Measurements from ENCODE around the gene INTS1. TPM values are rescaled to one million over a fixed set of nuclear protein-coding genes. Genes with fewer than 3 reads are reported as not detected.
A peak's percentile ranks its signal among the peaks of the same experiment; 100 is the strongest.

Gene INTS1
- total RNA-seq, 2 donors from 2014 or later = 84.6 to 85.0 TPM

DNA sequence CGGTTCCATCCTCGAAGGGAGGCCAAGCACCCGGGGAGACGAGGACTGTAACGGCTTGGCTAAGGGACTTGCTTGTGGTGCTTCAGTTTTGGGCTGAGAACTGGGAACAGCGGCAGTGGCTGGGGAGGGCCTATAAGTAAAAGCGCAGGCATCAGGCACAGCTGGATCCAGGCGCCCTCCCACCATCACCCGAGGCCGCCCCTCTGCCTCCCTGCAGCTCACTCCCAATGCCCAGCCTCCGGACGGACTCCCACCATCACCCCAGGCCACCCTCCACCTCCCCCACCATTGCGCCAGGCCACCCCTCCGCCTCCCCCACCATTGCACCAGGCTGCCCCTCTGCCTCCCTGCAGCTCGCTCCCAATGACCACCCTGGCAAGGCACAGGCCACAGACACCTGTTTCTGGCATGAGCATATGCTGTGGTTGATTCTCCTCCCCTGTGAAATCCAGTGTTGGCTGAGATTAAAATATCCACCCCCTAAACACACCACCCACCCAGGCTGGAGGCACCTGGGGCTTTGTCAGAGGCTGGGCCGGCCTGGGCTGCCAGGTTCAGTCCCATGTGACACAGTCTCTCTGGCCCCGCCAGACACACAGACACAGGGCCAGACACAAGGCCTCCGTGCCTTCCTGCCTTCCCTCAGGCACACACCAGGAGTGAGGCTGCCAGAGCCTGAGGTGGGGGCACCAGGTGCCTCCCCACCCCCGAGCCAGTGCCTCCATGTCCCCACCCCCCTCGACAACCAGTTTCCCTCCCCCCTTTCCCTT lies 61.6 kb downstream of the INTS1 start:
- Mint-ChIP-seq H3K27ac (no peak overlapping the region), H3K36me3 (no peaks in the 10 kb centered on the region), H3K9me3 (no peaks in the 10 kb centered on the region)
- ATAC-seq = no peak
- DNase-seq (ENCODE audit: low spot score in 2 of 2) = no peak

DNA sequence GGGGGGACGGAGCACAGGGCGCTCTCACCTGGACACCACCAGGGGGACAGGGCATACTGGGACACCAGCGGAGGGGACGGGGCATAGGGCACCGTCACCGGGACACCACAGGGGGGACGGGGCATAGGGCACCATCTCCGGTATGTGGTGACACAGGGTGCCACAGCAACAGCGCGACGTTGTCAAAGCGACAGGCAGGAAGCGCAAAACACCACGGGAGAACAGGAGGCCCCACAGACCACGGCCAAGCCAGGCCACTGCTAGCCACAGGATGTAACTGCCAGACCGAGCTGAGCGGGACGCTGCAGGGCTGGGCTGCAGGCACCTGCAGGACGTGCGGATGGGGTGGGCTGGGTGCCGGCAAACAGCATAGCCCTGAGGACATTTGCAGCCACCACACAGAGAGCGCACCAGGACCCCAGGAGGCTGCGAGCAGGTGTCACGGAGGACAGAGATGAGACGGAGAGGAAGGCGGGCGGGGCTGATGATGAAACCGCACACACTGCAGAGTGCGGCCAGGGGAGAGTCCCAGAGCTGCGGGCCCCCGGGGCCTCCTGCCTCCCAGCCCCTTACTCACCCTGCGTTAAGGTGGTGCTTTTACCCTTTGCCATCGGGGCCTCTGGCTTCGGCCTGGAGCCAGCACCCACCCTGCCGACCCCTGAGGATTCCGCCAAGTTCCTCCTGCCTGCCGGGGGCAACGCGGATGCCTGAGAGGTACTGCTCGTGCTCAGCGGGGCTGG lies 62.4 kb downstream of the INTS1 start:
- Mint-ChIP-seq H3K9me3 (no peaks in the 10 kb centered on the region), H3K27ac (no peak overlapping the region), H3K36me3 (no peaks in the 10 kb centered on the region)
- no peak for DNase-seq (ENCODE audit: low spot score in 2 of 2)
- no peak for ATAC-seq

DNA sequence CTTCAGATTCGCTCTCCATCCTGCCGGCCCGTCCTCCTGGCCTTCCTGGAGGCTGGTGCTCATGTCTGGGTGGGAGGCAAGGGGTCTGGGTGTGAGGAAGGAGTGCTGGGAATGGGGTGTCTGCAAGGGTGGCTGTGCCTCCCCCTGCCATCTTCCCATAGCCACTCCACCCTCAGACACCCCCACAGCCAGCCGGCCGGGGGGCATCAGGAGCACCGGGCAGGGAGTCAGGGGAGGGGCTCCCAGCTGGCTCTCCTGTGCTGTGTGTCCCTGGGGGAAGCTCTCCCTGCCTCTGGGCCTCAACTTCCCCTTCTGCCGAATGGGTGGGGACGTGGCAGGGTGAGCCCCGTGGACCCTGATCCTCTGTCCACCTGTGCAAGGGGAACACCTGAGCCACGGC lies 63.6 kb downstream of the INTS1 start:
- Mint-ChIP-seq H3K9me3 (no peaks in the 10 kb centered on the region), H3K27ac (no peak overlapping the region), H3K36me3 (no peaks in the 10 kb centered on the region)
- ATAC-seq = no peak
- DNase-seq (ENCODE audit: low spot score in 2 of 2) = no peak

DNA sequence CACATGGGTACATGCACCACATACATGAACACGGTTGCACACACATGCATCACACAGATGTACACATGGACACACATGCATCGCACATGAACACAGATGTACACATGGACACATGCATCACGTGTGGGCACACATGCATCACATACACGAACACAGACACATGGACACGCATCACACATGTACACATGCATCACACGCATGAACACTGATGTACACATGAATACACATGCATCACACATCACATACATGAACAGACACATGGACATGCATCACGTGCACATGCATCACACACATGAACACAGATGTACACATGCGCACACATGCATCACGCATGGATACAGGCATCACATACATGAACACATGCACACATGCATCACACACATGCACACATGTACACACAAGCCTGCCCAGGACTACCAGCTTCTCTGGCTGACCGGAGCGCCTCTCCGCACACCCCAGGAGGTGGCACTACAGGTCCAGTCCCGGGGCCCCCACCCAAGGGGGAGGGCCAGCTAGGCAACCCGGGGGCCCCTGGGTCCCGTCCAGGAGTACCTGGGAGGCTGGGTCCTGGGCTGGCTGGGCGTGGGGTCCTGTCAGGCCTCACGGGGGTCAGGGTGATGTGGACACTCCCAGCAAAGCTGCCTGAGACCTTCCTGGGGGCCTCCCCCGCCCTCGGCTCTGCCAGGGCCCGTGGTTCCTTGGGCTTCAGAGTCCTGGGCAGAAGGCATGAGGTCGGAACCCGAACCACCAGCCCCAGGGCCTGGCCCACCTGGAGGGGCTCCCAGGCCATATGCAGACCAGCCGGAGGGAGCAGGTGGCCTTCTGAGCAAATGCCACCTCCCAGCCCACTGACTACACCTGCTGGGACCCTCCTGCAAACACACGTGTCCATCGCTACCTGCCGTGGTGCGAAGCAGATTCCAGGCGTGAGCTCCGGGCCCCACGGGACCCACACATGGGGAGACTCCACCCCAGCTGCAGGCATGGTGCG lies 64.5 kb downstream of the INTS1 start:
- ATAC-seq (no peak), DNase-seq (ENCODE audit: low spot score in 2 of 2) (no peak)
- H3K36me3 Mint-ChIP-seq = no peaks in the 10 kb centered on the region
- H3K9me3 Mint-ChIP-seq = no peaks in the 10 kb centered on the region
- H3K27ac Mint-ChIP-seq = no peak overlapping the region

DNA sequence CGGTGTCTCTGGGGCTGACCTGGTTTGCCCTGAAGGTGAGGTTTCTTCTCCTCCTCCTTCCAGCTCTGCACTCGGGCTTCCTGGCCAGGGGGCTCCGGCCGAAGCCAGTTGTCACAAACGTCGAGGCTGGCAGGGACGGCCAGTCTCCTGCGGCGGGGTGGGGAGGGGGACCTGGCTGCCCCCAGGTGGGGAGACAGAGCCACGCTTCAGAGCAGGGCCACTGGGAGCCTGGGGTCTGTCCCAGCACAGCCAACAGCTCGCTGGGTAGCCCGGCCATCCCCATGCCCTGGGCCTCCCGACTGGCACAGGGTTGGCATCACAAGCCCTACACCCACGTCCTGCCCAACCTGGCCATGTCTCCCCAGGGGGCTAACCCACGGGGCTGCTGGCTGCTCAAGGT lies 65.4 kb downstream of the INTS1 start:
- Mint-ChIP-seq H3K36me3 (no peaks in the 10 kb centered on the region), H3K27ac (no peak overlapping the region), H3K9me3 (no peaks in the 10 kb centered on the region)
- ATAC-seq (no peak), DNase-seq (ENCODE audit: low spot score in 2 of 2) (no peak)

DNA sequence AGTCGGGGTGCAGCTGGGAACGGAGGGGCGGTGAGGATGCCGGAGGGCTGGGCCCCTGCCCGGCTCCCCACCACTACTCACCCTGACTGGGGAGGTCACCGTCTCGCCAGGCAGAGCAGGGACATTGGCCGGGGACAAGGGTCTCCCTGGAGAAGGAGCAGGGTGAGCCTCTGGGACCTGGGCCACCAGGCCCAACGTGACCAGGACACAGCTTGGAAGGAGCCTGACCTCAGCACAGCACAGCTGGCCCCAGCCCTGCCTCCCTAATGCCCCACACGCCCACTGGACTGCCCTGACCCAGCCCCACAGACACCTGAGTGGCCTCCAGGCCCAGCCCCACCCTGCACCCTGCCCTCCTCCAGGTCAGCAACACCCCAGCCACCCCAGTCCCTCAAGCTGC lies 66.0 kb downstream of the INTS1 start:
- no peaks in the 10 kb centered on the region for H3K9me3 Mint-ChIP-seq
- ATAC-seq (no peak), DNase-seq (ENCODE audit: low spot score in 2 of 2) (no peak)
- no peaks in the 10 kb centered on the region for H3K36me3 Mint-ChIP-seq
- no peak overlapping the region for H3K27ac Mint-ChIP-seq

DNA sequence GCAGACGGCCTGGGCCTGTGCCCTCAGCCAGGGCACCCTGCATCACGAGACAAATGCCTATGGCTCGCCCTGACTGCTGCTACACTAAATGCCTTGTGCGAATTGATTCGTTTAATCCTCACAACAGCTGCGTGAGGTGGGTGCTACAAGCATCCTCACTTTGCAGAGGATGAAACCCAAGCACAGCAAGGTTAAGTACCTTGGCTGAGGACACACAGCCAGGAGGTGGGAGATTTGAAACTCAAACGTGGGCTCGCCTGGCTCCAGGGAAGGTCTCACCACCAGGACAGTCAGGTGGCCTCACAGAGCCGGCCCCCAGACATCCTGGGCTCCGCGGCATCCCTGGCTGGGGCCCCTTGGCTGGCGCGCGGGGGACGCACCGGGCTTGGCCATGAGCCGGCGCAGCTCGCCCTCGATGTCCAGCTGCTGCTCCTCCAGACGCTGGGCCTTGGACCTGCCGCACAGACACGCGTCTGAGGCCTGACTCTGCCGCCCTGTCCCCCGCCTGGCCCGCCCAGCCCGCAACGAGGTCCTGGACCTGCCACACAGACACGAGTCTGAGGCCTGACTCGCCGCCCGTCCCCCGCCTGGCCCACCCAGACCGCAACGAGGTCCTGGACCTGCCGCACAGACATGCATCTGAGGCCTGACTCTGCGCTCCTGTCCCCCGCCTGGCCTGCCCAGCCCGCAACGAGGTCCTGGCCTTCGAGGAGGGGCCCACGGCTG lies 66.9 kb downstream of the INTS1 start:
- DNase-seq (ENCODE audit: low spot score in 2 of 2) (no peak), ATAC-seq (no peak)
- Mint-ChIP-seq H3K9me3 (no peaks in the 10 kb centered on the region), H3K36me3 (no peaks in the 10 kb centered on the region), H3K27ac (no peak overlapping the region)

DNA sequence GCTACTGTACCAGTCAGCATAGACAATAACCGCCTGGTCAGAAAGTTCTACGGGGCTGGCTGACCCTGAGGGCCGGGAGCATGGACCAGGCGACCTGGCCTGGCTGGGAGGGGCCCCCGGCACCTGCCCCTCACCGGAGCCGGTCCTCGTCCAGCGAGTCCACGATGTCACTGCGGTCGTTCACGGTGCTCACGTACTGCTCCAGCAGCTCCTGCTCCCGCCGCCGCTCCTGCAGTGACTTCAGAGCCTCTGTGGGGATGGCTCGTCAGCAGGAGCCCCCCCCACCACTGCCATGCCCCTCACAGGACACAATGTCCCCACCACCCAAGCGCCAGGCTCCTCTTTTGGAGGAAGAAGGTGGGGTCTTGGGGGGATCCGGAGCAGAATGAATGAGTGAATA lies 67.6 kb downstream of the INTS1 start:
- Mint-ChIP-seq H3K27ac (no peak overlapping the region), H3K9me3 (no peaks in the 10 kb centered on the region), H3K36me3 (no peaks in the 10 kb centered on the region)
- no peak for ATAC-seq
- DNase-seq (ENCODE audit: low spot score in 2 of 2) = no peak

DNA sequence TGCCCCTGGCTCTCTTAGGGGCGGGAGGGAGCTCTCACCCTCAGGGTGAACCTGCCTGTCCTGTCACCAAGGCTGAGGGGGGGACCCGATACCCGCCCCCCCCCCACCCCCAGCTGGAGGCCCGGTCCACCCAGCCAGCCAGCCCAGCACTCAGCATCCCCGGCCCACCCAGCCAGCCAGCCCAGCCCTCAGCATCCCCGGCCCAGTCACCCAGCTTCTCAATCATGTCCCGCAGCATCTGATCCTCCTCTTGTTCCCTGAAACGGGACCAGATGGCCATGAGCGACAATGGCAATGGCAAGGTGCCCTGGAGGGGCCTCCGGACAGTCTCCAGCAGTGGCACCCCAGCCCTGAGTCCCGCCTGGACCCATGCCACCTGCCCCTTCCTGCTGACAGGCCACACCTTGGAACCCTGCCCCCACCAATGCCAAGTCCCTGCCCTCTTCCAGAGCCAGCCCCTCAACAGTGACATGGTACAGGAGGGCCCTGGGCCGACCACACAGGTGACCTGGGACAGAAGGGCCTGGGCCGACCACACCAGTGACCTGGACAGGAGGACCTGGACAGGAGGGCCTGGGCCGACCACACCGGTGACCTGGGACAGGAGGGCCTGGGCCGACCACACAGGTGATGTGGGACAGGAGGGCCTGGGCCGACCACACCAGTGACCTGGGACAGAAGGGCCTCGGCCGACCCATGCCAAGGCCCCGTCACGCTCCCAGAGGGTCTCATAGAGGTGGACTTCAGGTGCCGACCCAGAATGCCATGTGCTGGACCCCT lies 69.1 kb downstream of the INTS1 start:
- no peak for ATAC-seq
- no peak for DNase-seq (ENCODE audit: low spot score in 2 of 2)
- H3K9me3 Mint-ChIP-seq = no peaks in the 10 kb centered on the region
- no peaks in the 10 kb centered on the region for H3K36me3 Mint-ChIP-seq
- H3K27ac Mint-ChIP-seq = no peak overlapping the region

DNA sequence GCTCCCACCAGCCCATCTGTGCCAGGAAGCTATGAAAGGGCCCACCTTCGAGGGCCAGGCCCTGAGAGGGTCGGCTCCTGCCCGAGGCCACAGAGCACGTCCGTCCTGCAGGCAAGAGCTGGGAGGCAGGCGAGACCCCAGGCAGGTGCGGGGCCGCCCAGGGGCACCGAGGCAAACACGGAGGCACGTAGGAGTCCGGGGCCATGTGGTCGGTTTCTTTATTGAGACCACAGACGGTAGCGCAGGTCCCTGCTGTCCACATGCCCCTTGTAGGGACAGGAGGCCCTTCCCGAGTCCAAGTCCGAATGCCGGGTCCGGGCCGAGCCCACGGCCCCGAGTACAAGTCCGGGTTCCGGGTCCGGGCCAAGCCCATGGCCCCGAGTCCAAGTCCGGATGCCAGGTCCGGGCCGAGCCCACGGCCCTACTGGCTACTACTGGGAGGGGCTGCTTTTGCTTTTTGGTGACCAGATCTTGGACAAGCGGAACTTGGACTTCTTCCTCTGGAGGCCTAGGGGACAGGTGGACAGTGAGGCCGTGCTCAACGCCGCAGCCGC lies 69.9 kb downstream of the INTS1 start:
- no peaks in the 10 kb centered on the region for H3K36me3 Mint-ChIP-seq
- no peaks in the 10 kb centered on the region for H3K9me3 Mint-ChIP-seq
- DNase-seq (ENCODE audit: low spot score in 2 of 2) (no peak), ATAC-seq (no peak)
- H3K27ac Mint-ChIP-seq = no peak overlapping the region

DNA sequence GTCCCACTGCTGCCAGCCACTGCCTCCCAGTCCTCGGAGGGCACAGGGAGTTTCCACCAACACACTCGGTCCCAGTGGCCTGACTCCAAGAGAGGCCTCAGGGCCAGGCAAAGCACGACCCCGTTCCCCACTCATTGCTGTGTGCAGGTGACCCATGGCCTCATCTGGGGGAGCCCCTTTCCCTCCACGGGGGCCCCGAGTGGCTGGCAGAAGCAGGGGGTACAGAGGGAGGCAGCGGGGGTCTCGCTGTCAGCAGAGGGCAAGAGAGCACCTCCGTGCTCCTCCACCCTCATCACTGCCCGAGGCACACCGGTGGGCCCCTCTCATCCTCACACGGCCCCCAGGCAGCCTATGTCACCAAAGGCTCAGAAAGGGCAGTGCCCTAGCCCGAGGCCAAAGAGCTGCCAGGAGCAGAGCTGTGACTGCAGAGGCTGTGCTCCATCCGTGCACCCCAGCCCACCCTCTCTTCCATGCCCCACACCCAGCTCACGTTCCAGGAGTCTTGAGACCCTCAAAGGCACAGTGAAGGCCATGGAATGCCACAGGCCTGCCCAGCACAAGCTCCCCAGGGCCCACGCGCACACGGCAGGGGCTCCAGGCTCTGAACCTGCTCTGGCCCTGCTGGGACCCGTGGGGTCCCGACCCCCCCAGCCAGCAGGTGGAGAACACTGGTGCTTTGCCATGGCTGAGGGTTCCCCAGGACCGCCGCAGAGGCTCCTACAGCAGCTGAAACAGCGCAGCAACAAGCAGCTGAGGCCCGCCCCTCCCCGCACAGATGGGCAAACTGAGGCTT lies 70.9 kb downstream of the INTS1 start:
- no peak for ATAC-seq
- Mint-ChIP-seq H3K9me3 (no peaks in the 10 kb centered on the region), H3K27ac (no peak overlapping the region), H3K36me3 (no peaks in the 10 kb centered on the region)
- DNase-seq (ENCODE audit: low spot score in 2 of 2) = no peak

DNA sequence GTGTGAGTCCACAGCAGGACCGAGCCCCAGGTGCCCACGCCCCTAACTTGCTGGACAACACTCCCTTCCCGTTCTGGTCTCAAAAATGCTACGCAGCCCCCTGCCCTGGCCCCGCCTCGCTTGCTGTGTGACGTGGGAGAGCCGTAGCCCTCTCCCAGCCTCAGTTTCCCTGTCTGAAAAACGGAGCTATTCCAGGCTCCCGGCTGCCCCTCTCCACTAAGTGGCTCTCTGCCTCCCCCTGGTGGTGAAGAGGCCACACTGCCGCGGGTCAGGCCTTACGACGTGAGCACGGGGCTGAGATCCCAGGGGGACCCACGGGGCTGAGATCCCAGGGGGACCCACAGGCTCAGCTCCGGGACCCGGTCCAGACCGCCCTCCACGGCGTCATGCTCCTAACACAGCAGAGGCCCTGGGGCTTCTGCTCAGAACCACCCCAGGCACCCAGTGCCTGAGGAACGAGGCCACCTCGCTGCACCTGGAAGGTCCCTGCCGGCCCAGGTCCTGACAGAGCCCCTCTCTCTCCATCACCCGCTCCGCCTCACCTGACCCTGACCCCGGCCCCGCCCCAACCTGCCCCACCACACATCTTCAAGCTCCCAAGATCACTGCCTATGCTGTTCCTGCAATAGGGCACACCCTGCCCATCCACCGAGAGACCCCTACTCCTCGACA lies 71.6 kb downstream of the INTS1 start:
- ATAC-seq (peak; percentile 80 to 86), DNase-seq (ENCODE audit: low spot score in 2 of 2) (peak; percentile 71 to 92)
- H3K27ac Mint-ChIP-seq = no peak overlapping the region
- no peaks in the 10 kb centered on the region for H3K36me3 Mint-ChIP-seq
- no peaks in the 10 kb centered on the region for H3K9me3 Mint-ChIP-seq

DNA sequence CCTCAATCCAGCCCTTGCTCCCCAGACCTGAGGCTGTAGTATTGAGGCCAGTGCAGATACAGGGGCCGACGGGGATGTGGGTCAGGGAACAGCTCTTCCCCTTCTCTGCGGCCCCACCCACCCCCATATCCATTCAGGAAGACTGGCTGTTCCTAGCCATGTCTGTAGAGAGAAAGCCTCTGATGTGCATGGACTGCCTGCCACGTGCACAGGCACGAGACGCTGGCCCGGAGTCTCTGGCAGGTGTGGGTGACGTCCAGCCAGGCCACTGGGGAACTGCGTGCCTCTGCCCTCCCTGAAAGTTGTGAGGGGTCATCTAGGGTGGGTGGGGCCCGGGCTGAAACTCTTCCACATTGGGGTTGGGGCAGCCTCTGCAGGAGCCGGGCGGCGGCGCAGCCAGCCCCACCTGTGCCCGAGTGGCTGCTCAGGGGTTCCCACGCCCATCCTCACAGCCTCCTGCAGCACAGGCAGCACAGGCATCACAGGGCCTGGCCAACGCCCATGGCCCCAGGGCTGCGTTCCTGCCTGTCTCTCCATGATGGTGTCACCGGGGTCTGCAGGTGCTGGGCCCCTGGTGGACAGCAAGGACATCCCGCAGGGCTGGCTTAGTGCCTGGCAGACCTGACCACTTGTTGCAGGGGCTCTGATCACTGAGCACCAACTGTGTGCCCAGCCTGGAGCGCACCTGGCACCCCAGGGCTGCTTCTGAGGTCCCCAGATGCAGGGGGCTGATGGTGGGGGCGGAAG lies 72.4 kb downstream of the INTS1 start:
- ATAC-seq (peak; percentile 16 to 21), DNase-seq (ENCODE audit: low spot score in 2 of 2) (no peak)
- no peak overlapping the region for H3K27ac Mint-ChIP-seq
- H3K9me3 Mint-ChIP-seq = no peaks in the 10 kb centered on the region
- no peaks in the 10 kb centered on the region for H3K36me3 Mint-ChIP-seq

DNA sequence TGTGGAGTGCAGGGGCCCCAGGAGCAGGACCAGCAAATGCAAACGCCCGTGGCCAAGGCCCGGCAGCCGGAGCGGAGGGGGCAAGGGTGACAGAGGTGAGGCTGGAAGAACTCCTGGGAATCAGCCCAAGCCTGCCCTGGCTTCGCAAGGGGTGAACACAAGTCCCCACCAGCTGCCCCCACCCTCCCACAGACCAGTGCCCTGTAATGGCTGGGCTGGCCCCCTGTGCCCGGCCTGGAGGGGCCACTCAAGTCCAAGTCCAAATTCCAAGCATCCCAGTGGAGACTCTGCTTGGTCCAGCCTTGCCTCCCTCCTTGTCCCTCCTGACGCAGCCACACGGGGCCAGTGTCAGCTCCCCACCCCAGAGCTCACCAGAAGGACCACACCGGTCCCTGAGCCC lies 73.0 kb downstream of the INTS1 start:
- H3K36me3 Mint-ChIP-seq = no peaks in the 10 kb centered on the region
- H3K9me3 Mint-ChIP-seq = no peaks in the 10 kb centered on the region
- ATAC-seq = no peak
- no peak for DNase-seq (ENCODE audit: low spot score in 2 of 2)
- H3K27ac Mint-ChIP-seq = no peak overlapping the region

All from activated naive CD4-positive, alpha-beta T cell treated with anti-CD3 and anti-CD28 coated beads, Interleukin-2, amount 50 U/mL, for 72 hours (primary cell).